ENCODE measurements around the gene ABCB8.
A peak's percentile ranks its signal among the peaks of the same experiment; 100 is the strongest.
"Not testable (repeated sequence)": the region's sequence is repeated elsewhere in the genome, so short reads cannot be mapped to it uniquely, and the experiment has no call there.

ABCB8 gene

GRCh38 chr7:151018421-151019129 lies 9.7 kb upstream of the ABCB8 start:
- no peak overlapping the region for H3K4me3 ChIP-seq (ENCODE audit: low read depth, low read length)
- TF ChIP-seq CTCF (IDR thresholded peaks at IDR 0.05; ENCODE audit: borderline replicate concordance, insufficient read depth, low read depth, low read length): no peak

GRCh38 chr7:151019130-151019447 lies 9.2 kb upstream of the ABCB8 start:
- TF ChIP-seq CTCF (IDR thresholded peaks at IDR 0.05; ENCODE audit: borderline replicate concordance, insufficient read depth, low read depth, low read length): no peak
- H3K4me3 ChIP-seq (ENCODE audit: low read depth, low read length): no peak overlapping the region

GRCh38 chr7:151020231-151020630 lies 8.0 kb upstream of the ABCB8 start:
- no peak overlapping the region for H3K4me3 ChIP-seq (ENCODE audit: low read depth, low read length)
- no peak for TF ChIP-seq CTCF (IDR thresholded peaks at IDR 0.05; ENCODE audit: borderline replicate concordance, insufficient read depth, low read depth, low read length)

GRCh38 chr7:151023232-151023631 lies 5.0 kb upstream of the ABCB8 start:
- H3K4me3 ChIP-seq (ENCODE audit: low read depth, low read length): no peak overlapping the region
- no peak for TF ChIP-seq CTCF (IDR thresholded peaks at IDR 0.05; ENCODE audit: borderline replicate concordance, insufficient read depth, low read depth, low read length)

- H3K4me3 ChIP-seq (ENCODE audit: low read depth, low read length): no peak within 1 kb of the TSS
- no peak for TF ChIP-seq CTCF (IDR thresholded peaks at IDR 0.05; ENCODE audit: borderline replicate concordance, insufficient read depth, low read depth, low read length)
Measured at GRCh38 chr7:151024435-151025056, 3.7 kb upstream of the ABCB8 start, which contains the start of gene ATG9B. ATG9B (minus strand) TSS chr7:151024494; CDS start chr7:151024423, 71 bp downstream.

GRCh38 chr7:151025924-151026671 lies 2.2 kb upstream of the ABCB8 start:
- TF ChIP-seq CTCF (IDR thresholded peaks at IDR 0.05; ENCODE audit: borderline replicate concordance, insufficient read depth, low read depth, low read length): no peak
- no peak overlapping the region for H3K4me3 ChIP-seq (ENCODE audit: low read depth, low read length)

GRCh38 chr7:151026771-151027727 lies 1.2 kb upstream of the ABCB8 start:
- not testable (repeated sequence) for H3K4me3 ChIP-seq (ENCODE audit: low read depth, low read length)

- H3K4me3 ChIP-seq (ENCODE audit: low read depth, low read length): peak overlapping the region; percentile 52
Measured at GRCh38 chr7:151027728-151028130, 521 bp upstream of the ABCB8 start.

Data from GM12875 (cell line).